B cell (primary cell): ENCODE measurements around the gene SLC7A6OS.

Experiments used
- CTCF ChIP-seq: fragments of 200-600 bp; IDR thresholded peaks from one replicate; pipeline ENCODE4 v1.8.0; 2022; ENCODE audit warnings: antibody characterized with exemption, mild to moderate bottlenecking
- EZH2 ChIP-seq: IDR thresholded peaks from 2 replicates; pipeline ENCODE4 v1.6.1; 2012; ENCODE audit warnings: borderline replicate concordance, low read depth, mild to moderate bottlenecking, moderate library complexity, low read length; ENCODE audit not compliant: insufficient read depth, poor library complexity, severe bottlenecking

GRCh38 chr16:68331879-68332410, 21.2 kb upstream of the SLC7A6OS start:
- TF ChIP-seq CTCF (no peak), EZH2 (no peak)
